K562 (cell line): Measurements from ENCODE around the gene UBN1. TPM values are rescaled to one million over a fixed set of nuclear protein-coding genes. Genes with fewer than 3 reads are reported as not detected.

Source experiments
- ATAC-seq: fragments of 200-7000 bp; cut with Tn5 transposase; 3 replicates; pipeline ENCODE4 v1.9.1; 2020; ENCODE audit warnings: moderate library complexity
- BruUV-seq: library from RNA; stranded (reverse); fragments of 400-500 nt; replicated peaks from 2 replicates; lab custom pipeline; 2021; lab: Mats Ljungman, UMichigan
- CTCF ChIA-PET: fragments of 300-600 bp; formaldehyde crosslinking; extraction: SDS; loops from one replicate; lab custom pipeline; 2021; ENCODE audit warnings: low intra/inter-chr PET ratio; lab: Yijun Ruan, JAX
- POLR2A ChIA-PET: fragments of 300-600, 350-650 bp; sonication (Branson Sonifier 250); formaldehyde crosslinking; extraction: SDS; loops from one replicate; lab custom pipeline; 2021; ENCODE audit warnings: antibody characterized with exemption, inconsistent platforms; lab: Yijun Ruan, JAX
- DNase-seq, 4 experiments: peaks; one replicate each; pipeline versions ENCODE4 v3.0.0 to v3.0.0-alpha.2; 2011 to 2018; ENCODE audit warnings: low spot score in 3 of 4, mixed read lengths in 3 of 4; ENCODE audit errors: extremely low read depth in 1 of 4
- FAIRE-seq: peaks from 2 replicates; lab custom pipeline; 2011; peaks lifted over from hg19 to GRCh38; lab: Jason Lieb, UNC
- H2AFZ ChIP-seq: 2 replicates; pipeline ENCODE4 v1.6.0; 2011; ENCODE audit warnings: low read depth, low read length, control low read depth, inconsistent platforms
- H3K27ac ChIP-seq: fragments of 200-600 bp; 3 replicates; pipeline ENCODE4 v1.8.0; 2011; ENCODE audit warnings: low read depth, mild to moderate bottlenecking, control low read depth, inconsistent platforms, low read length, moderate library complexity, mixed read lengths; ENCODE audit errors: extremely low read depth
- H3K27me3 ChIP-seq, 2 experiments: fragments of 300-600 bp in 1 of 2; 2 replicates in 1 of 2; 3 replicates in 1 of 2; pipeline versions ENCODE4 v1.6.0 to v1.8.0; 2011; ENCODE audit warnings: inconsistent platforms in 2 of 2, low read length in 2 of 2, mild to moderate bottlenecking in 1 of 2, mixed read lengths in 1 of 2, moderate library complexity in 1 of 2; ENCODE audit not compliant: control insufficient read depth in 2 of 2, insufficient read depth in 2 of 2
- H3K36me3 ChIP-seq: fragments of 300-600 bp; 3 replicates; pipeline ENCODE4 v1.8.0; 2011; ENCODE audit warnings: mild to moderate bottlenecking, low read length, inconsistent platforms; ENCODE audit not compliant: control insufficient read depth, insufficient read depth
- H3K4me1 ChIP-seq, 2 experiments: fragments of 200-600 bp in 1 of 2; replicated peaks in 1 of 2; 2 replicates in 1 of 2; 3 replicates in 1 of 2; pipeline versions ENCODE4 v1.5.1 to v1.8.0; 2011; ENCODE audit warnings: inconsistent platforms in 2 of 2, low read length in 2 of 2, mild to moderate bottlenecking in 1 of 2, mixed read lengths in 1 of 2, moderate library complexity in 1 of 2; ENCODE audit not compliant: control insufficient read depth in 2 of 2, insufficient read depth in 2 of 2
- H3K4me2 ChIP-seq: 2 replicates; pipeline ENCODE4 v1.6.1; 2011; ENCODE audit warnings: low read length, control low read depth, inconsistent platforms, mixed read lengths; ENCODE audit not compliant: insufficient read depth
- H3K4me3 ChIP-seq: fragments of 200-600 bp; sonication (generic), shearing (Covaris generic); 2 replicates; pipeline ENCODE4 v1.5.1; 2016; ENCODE audit warnings: control low read depth, inconsistent platforms
- H3K79me2 ChIP-seq: fragments of 200-600 bp; 3 replicates; pipeline ENCODE4 v1.8.0; 2011; ENCODE audit warnings: low read length, inconsistent platforms; ENCODE audit not compliant: control insufficient read depth, insufficient read depth
- H3K9ac ChIP-seq, 2 experiments: 2 replicates each; pipeline versions ENCODE4 v1.6.0 to v1.6.1; 2011; ENCODE audit warnings: low read depth in 2 of 2, low read length in 2 of 2, control low read depth in 1 of 2, inconsistent platforms in 1 of 2, mild to moderate bottlenecking in 1 of 2, mixed read lengths in 1 of 2; ENCODE audit not compliant: insufficient read depth in 1 of 2
- H3K9me1 ChIP-seq: one replicate; pipeline ENCODE4 v1.6.0; 2011; ENCODE audit warnings: inconsistent platforms, mild to moderate bottlenecking, low read length, moderate library complexity; ENCODE audit not compliant: control insufficient read depth, insufficient read depth
- H3K9me3 ChIP-seq: replicated peaks from 2 replicates; pipeline ENCODE4 v1.5.1; 2011; ENCODE audit warnings: low read depth, low read length, inconsistent platforms; ENCODE audit not compliant: control insufficient read depth, insufficient read depth
- H4K20me1 ChIP-seq: replicated peaks from 2 replicates; pipeline ENCODE4 v1.6.1; 2011; ENCODE audit warnings: low read length, inconsistent platforms, mixed read lengths; ENCODE audit not compliant: control insufficient read depth, insufficient read depth
- CBX8 ChIP-seq: fragments of 200-600 bp; sonication (generic); IDR thresholded peaks from 2 replicates; pipeline ENCODE4 v1.6.1; 2012; ENCODE audit warnings: borderline replicate concordance, mixed run types, low read depth, mild to moderate bottlenecking, moderate library complexity, mixed read lengths, low read length, control low read depth, inconsistent platforms; ENCODE audit not compliant: poor library complexity, severe bottlenecking; ENCODE audit errors: extremely low read depth
- CTBP1 ChIP-seq: fragments of 450-650 bp; IDR thresholded peaks from 2 replicates; pipeline ENCODE4 v1.6.1; 2016; ENCODE audit warnings: borderline replicate concordance
- GABPA ChIP-seq: fragments of 200-800 bp; sonication (Bioruptor generic); conservative IDR thresholded peaks from 2 replicates; pipeline ENCODE4 v1.6.1; 2016; ENCODE audit warnings: low read depth, missing genetic modification characterization, missing compliant biosample characterization
- HCFC1 ChIP-seq: IDR thresholded peaks from 2 replicates; pipeline ENCODE4 v1.6.1; 2012; ENCODE audit warnings: low read depth, low read length, improper control_type of control experiment
- KDM1A ChIP-seq, 2 experiments: fragments of 450-650 bp; IDR thresholded peaks; 2 replicates each; pipeline ENCODE4 v1.6.1; 2016; ENCODE audit warnings: mild to moderate bottlenecking in 2 of 2
- MCM3 ChIP-seq: fragments of 450-650 bp; IDR thresholded peaks from 2 replicates; pipeline ENCODE4 v1.6.1; 2016
- MTA1 ChIP-seq: fragments of 450-650 bp; IDR thresholded peaks from 2 replicates; pipeline ENCODE4 v1.6.1; 2017; ENCODE audit warnings: borderline replicate concordance
- NCOA6 ChIP-seq: fragments of 450-650 bp; IDR thresholded peaks from 2 replicates; pipeline ENCODE4 v1.6.1; 2017; ENCODE audit warnings: mild to moderate bottlenecking
- PATZ1 ChIP-seq: fragments of 250-450 bp; sonication (Bioruptor Pico); IDR thresholded peaks from 2 replicates; pipeline ENCODE4 v1.5.0; 2020; ENCODE audit warnings: mild to moderate bottlenecking, borderline replicate concordance
- PML ChIP-seq: IDR thresholded peaks from 2 replicates; pipeline ENCODE4 v1.6.1; 2012; ENCODE audit warnings: low read length, inconsistent platforms
- POLR2AphosphoS2 ChIP-seq: IDR thresholded peaks from 2 replicates; pipeline ENCODE4 v1.6.1; 2012; ENCODE audit warnings: low read length, improper control_type of control experiment
- PTTG1 ChIP-seq: fragments of 450-650 bp; IDR thresholded peaks from 2 replicates; pipeline ENCODE4 v1.6.1; 2016; ENCODE audit warnings: low read depth, mild to moderate bottlenecking, missing genetic modification characterization, missing compliant biosample characterization
- SETDB1 ChIP-seq: IDR thresholded peaks from one replicate; pipeline ENCODE4 v1.6.1; 2012; ENCODE audit warnings: low read length, control low read depth, inconsistent platforms
- ZKSCAN8 ChIP-seq: fragments of 200-800 bp; sonication (Bioruptor generic); IDR thresholded peaks from 2 replicates; pipeline ENCODE4 v1.6.1; 2016; ENCODE audit warnings: missing genetic modification characterization, missing compliant biosample characterization
- ZNF140 ChIP-seq: fragments of 250-450 bp; sonication (Bioruptor Pico); IDR thresholded peaks from 2 replicates; pipeline ENCODE4 v1.8.0; 2021; ENCODE audit warnings: moderate library complexity, mild to moderate bottlenecking, inconsistent platforms
- ZNF146 ChIP-seq: IDR thresholded peaks from one replicate; pipeline ENCODE4 v1.6.1; 2018; ENCODE audit warnings: missing compliant biosample characterization; ENCODE audit not compliant: unreplicated experiment
- ZNF282 ChIP-seq: sonication (generic); formaldehyde crosslinking; IDR thresholded peaks from 2 replicates; pipeline ENCODE4 v1.8.1; 2023; ENCODE audit warnings: missing genetic modification reagents
- WGBS: fragments of 100-300 bp; shearing (Covaris generic); methylation state at CpG from one replicate; pipeline ENCODE4 v1.1.6; 2016; ENCODE audit warnings: low coverage, mixed read lengths; ENCODE audit not compliant: insufficient coverage; ENCODE audit errors: missing lambda C conversion rate; 5-methylcytosine and 5-hydroxymethylcytosine counted together
- in situ Hi-C: fragments of 300-500 bp; cut with MboI; formaldehyde crosslinking; loops from 4 replicates; pipeline ENCODE4 v1.15.0; 2018; ENCODE audit warnings: inconsistent platforms, mixed read lengths
- intact Hi-C: fragments of 100-400 bp; cut with micrococcal nuclease; formaldehyde crosslinking; loops from 2 replicates; pipeline ENCODE4 v1.14.2; 2022
- polyA plus RNA-seq, 8 experiments: library from polyadenylated mRNA; depleted of rRNA in 4 of 8; stranded (reverse) in 5 of 8; unstranded in 3 of 8; fragments of >200 nt; fragmentation: Nextera tagmentation in 2 of 8; fragmentation: Illumina TruSeq in 1 of 8; extraction: Ambion mirVana in 2 of 8; extraction: Trizol in 1 of 8; gene quantifications; 2 replicates each; pipeline versions ENCODE4 v1.2.1 to v1.2.3, GENCODE V29; 2011 to 2014; ENCODE audit warnings: inconsistent platforms in 1 of 8, missing spikeins in 1 of 8
- total RNA-seq, 7 experiments: library from RNA; depleted of rRNA in 6 of 7; stranded (reverse); fragments of >200 nt in 6 of 7; fragmentation: Illumina TruSeq in 2 of 7; extraction: Trizol in 2 of 7; gene quantifications; 2 replicates each; pipeline versions ENCODE4 v1.2.1 to v1.2.3, GENCODE V29; 2011 to 2021; ENCODE audit warnings: low replicate concordance in 1 of 7

The UBN1 gene
- total and polyA plus RNA-seq, 9 of the 15 experiments (the other 6 are each of a cell fraction or from before 2014, with no cell fraction given) = 1.5 to 45.7 (median 20.6) TPM

GRCh38 chr16:4850211-4850610, 2.9 kb downstream of the UBN1 start:
- CTCF ChIA-PET = no interaction called here
- FAIRE-seq = peak; percentile 84
- WGBS = 19% methylated on average over 3 of the region's 3 CpGs
- TF ChIP-seq ZKSCAN8 (CRISPR knock-in tag) = no peak
- no peak for TF ChIP-seq ZNF146
- TF ChIP-seq CTBP1 = no peak
- TF ChIP-seq HCFC1 = no peak
- no peak for TF ChIP-seq SETDB1
- TF ChIP-seq PML = no peak
- no peak for TF ChIP-seq MTA1
- no peak for TF ChIP-seq PTTG1
- no peak for TF ChIP-seq GABPA (tag)
- no peak for TF ChIP-seq CBX8
- no peak for TF ChIP-seq ZNF282
- TF ChIP-seq PATZ1 = no peak
- TF ChIP-seq MCM3 = no peak
- no peak for TF ChIP-seq NCOA6
- TF ChIP-seq KDM1A (IDR thresholded peaks at IDR 0.05) = peak; percentile 83 to 84
- TF ChIP-seq POLR2AphosphoS2 = no peak
- no peak for TF ChIP-seq ZNF140

More at GRCh38 chr16:4850211-4850610, 2.9 kb downstream of the UBN1 start:
- Histone ChIP-seq H3K27ac (no peak overlapping the region), H3K4me3 (peak overlapping the region; percentile 14; the same call in 1 of the 2 replicates), H3K79me2 (peaks cover 78% of the 10 kb centered on the region), H3K36me3 (peaks cover 42% of the 10 kb centered on the region; the same call in 2 of the 3 replicates), H2AFZ (no peak overlapping the region), H3K9ac (no peak overlapping the region), H3K4me2 (peak overlapping the region; percentile 2), H3K9me1 (no peaks in the 10 kb centered on the region), H3K4me1 (peaks cover 23 to 37% of the 10 kb centered on the region in 2 experiments), H4K20me1 (peaks cover 43% of the 10 kb centered on the region), H3K9me3 (no peaks in the 10 kb centered on the region), H3K27me3 (no peaks in the 10 kb centered on the region)
- in situ Hi-C loops (no loop called here), intact Hi-C loops (no loop called here)
- BruUV-seq = no TSS peak
- POLR2A ChIA-PET = interaction anchor here (1.0 to 4.5 kb wide), 2 partner anchors 12 to 25 kb away, joined by 4 to 20 read pairs; no protein-coding TSS in a partner anchor
- ATAC-seq (no peak), DNase-seq (peak; percentile 46 to 66 (median 58))
